Activated CD4-positive, alpha-beta T cell treated with anti-CD3 and anti-CD28 coated beads, Interleukin-2, amount 50 U/mL, for 48 hours (primary cell): ENCODE results near the gene SCUBE1.

Experiments used
- DNase-seq, 2 experiments: peaks; one replicate each; pipeline ENCODE4 v3.0.0-alpha.2; 2020

Gene SCUBE1

DNA sequence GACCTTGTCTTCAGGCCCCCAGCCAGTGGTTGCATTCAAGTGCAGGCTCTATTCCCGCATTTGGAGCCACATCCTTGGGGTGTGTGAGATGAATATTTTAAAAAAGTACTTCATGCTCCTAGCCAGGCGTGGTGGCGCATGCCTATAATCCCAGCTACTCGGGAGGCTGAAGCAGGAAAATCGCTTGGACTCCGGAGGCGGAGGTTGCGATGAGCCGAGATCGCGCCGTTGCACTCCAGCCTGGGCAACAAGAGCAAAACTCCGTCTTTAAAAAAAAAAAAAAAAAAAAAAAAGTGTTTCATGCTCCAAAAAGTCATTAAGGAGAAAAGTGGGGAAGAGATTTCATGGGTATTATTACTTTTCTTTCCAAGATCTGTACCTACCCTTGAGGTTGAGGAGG, 18.0 kb downstream of the SCUBE1 start:
- no peak for DNase-seq

DNA sequence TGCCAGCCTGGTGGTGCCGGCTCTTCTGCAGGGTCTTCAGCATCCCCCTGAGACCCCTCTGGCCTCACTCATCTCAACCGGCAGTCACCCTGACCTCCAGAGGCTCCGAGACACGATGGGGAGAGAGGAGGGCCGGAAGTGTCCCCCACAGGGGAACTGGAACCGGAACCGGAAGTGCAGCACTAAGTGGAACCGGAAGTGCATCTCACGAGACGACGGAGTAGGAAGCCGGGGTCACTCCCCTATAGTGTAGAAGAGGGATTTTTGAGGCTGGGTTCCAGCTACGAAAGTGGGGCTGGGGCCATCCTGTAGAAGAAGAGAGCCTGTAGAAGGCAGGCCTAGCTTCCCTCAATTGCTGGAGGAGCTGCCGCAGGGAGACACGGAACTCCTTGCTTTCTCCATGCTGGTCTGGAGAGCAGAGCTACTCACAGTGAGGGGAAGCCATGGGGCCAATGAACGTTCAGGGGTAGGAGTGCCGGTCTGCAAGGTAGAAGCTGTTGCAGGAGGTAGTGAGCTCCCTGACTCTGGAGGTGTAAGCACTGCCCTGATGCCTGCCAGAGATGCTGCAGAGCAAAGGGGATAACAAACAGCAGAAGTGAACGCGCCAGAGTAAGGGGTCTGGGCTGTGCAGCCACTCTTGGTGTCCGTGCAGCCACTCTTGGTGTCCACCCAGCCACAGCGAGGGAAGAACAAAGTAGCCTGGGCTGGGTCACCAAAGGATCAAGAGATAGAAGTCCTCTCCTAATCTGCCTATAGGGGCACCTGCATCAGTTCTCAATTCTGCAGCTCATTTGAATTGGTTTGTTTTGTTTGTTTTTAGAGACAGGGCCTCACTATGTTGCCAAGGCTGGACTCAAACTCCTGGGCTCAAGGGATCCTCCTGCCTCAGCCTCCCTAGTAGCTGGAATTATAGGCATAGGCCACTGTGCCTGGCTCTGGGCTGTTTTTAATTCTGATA, 21.9 kb downstream of the SCUBE1 start:
- no peak for DNase-seq

DNA sequence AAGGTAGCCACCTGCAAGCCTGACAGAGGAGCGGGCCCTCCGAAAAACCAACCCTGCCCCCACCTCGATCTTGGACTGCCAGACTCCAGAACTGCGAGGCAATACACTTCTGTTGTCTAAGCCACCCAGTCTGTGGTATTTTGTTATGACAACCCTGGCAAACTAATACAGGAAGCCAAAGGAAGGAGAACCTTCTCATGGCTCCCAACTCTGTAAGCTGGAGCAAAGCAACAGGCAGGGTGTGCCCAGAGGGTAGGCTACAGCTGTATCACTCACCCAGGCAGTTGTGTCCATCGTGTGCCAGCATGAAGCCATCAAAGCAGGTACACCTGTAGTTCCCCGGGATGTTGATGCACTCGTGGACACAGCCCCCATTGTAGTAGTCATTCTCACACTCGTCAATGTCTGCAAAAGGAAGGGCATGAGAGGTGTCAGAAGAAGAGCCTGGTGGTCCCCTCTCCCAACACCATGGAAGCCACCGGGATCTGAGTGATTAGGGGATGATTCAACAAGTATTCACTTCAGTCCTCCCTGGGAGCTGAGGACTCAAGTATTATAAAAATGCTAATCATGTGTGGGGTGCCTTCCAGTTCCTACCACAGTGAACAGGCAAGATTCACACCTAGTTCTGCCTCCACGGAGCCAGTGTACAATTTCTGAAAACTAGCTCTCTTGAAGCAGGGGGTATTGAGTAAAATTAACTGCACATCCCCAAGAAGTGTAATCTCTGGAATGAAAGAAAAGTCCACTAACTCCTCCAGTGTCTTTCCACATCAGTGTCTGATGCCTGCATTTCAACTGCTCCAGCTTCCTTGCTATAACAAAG, 23.3 kb downstream of the SCUBE1 start:
- no peak for DNase-seq

DNA sequence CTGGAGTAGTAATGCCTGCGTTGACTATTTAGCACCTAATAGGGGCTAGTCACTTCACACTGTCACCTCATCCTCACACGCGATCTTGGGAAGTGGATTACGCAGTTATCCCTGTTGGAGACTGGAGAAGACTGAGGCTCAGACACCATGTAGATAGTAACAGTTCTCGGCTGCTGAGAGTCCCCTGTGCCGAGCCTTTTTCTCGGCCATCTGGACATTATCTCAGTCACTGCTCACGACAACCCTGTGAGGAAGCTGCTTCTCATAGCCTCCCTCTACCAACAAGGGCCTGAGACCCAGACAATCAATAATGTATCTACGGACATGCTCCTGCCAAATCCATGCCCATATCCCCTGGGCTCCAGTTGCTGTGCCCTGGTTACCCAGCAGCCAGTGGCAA, 25.9 kb downstream of the SCUBE1 start:
- DNase-seq = no peak

DNA sequence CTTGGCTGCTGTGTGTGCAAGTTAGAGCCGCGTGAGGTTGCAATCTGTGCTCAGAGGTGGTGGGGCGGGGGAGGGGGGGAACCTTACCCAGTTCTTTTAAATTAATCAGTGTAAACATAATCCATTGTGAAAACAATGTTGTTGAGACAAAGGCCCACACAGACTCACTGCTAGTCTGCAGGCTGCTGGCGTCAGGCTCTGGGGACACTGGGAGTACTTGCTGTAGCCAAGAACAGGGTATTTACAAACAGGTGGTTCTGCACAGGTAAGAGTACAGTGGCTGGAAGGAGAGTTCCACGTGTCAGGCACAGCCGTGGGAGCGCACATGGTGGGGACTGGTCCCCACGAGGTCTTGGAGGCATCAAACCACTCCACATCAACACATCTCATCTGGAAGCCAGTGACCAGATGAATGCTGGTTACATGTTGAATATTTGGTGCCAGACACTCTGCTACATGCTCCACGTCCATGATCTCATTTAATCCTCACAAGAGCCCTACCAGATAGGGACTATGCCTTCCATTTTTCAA, 27.4 kb downstream of the SCUBE1 start:
- DNase-seq = no peak

DNA sequence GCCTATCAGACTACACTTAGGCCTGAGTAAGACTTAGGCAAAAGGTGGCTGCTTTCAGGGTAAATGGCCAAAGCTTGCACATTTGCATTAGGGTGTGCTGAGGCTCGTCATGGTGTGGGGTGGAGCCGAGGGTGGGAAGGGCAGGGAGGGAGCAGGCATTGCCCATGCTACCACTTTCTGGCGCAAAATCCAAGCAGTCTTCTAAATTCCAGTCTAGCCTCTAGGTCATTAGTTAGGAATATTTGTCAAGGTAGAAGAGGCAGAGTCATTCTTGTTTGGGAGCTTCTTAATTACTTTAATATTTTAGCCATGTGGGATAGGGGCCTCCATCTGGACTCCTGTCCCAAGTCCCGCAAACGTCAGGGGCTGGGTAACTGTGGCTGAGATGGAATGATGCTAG, 28.6 kb downstream of the SCUBE1 start:
- no peak for DNase-seq

DNA sequence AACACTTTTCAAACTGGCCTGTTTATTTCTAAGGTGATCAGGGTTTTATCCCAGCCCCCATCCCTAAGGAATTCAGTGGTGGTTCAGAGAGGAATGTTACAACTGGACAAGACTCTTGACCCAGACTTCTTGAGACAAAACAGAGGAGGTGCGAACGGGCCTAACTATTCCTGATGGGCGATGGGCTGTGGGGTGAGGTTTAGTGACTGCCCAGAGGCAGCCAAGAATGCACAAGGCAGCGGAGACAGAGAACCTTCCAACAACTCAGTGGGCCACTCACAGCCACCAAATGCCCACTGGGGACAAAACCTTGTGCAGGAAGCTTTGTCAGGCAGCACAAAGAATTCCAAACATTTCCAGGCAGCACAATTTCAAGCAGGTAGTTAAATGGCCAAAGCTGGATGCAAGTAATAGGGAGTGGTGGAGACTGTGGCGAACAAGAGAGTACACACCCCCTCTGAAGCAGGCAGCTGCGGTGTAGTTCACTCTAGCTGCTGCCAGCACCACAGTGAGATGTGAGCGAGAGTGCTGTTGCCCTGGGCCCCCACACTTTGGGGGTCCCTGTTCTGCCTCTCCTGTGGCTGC, 29.2 kb downstream of the SCUBE1 start:
- DNase-seq = no peak

DNA sequence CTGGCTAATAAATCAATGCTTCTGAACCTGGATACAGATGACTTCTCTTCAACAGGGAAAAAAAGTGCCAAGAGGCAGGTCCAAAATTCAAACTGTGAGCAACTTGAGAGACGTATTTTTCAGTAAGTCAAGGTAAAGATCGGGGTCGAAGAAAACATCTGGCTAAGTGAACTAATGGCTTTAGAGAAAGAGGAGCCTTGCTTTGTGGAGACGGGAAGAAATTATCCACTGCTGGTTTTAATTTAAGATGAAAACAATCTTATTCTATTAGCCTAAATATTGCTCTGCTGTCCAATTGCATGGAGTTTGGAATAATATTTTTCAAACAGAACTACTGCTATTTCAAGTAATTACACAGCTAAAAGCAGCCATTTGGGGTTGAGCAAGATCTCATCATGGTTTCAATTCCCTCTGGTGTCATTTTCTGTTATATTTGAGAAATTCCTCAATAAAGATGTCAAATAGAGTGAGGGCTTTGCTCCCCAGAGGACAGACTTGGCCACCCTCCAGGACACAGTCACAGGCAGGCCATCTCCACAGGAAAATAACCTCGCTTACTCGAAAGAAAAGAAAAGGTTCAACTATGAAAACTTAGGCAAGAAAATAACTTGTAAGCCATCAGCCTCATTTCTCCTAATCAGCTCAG, 29.8 kb downstream of the SCUBE1 start:
- no peak for DNase-seq

DNA sequence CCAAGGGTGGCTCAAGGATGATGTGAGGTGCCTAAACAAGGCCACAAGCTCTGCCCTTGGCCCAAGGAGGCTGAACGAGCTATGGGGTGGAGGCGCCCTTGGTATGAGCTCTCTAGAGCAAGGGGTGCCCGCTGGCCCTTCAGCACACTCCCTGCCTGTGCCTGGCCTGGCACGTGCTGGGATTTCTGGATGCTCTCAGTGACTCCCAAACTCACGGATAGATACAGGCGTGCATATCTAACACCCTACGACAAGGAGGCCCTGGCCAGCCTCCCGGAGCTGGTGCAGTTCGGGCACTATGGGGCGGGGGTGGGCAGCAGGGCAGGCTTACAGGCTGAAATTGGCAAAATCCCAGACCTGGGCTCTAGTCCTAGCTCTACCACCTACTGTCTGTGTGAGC, 30.6 kb downstream of the SCUBE1 start:
- DNase-seq = no peak

DNA sequence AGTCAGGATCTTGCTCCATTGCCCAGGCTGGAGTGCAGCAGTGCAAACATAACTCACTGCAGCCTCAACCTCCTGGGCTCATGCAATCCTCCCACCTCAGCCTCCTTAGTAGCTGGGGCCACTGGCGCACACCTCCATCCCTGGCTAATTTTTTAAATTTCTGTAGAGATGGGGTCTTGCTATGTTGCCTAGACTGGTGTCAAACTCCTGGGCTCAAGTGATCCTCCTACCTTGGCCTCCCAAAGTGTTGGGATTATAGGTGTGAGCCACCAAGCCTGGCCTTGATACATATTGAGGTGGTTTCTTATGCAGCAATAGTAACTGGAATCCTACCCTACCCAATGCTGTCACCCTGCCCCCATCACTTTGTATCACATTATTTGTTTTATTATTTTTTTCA, 32.4 kb downstream of the SCUBE1 start:
- no peak for DNase-seq

DNA sequence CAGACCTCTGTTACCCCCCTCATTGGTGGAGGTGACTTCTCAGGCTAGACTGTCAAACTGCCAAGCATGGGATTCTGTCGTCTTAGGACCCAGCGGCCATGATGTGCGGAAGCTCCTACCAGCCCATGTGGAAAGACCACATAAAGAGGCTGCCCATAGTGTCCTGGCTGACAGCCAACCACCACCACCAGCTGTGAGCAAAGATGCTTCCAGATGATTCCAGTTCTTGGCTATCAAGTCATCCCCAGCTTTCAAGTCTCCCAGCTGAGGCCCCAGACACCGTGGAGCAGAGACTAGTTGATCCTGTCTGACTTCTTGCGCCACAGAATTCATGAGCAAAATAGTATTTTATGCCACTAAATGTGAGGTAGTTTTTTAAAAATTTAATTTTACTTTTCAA, 32.9 kb downstream of the SCUBE1 start:
- DNase-seq = no peak

DNA sequence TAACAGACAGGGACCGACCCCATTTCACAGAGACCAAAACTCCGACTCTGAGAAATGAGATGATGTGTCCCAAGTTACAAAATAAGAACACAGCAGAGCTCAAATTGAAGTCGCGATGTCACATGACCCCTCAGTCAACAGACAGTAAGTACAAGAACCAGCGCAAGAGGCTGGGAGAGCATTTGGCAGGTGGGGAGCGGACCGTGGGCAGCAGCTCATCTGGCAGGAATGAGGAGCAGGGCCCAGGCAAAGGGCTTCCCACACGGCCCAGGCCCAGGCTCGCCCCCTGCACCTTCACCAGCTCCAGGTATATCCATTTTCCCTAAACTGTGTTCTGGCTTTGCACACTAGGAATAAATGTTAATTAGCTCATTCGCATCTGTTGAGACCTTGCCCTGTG, 34.3 kb downstream of the SCUBE1 start:
- no peak for DNase-seq

DNA sequence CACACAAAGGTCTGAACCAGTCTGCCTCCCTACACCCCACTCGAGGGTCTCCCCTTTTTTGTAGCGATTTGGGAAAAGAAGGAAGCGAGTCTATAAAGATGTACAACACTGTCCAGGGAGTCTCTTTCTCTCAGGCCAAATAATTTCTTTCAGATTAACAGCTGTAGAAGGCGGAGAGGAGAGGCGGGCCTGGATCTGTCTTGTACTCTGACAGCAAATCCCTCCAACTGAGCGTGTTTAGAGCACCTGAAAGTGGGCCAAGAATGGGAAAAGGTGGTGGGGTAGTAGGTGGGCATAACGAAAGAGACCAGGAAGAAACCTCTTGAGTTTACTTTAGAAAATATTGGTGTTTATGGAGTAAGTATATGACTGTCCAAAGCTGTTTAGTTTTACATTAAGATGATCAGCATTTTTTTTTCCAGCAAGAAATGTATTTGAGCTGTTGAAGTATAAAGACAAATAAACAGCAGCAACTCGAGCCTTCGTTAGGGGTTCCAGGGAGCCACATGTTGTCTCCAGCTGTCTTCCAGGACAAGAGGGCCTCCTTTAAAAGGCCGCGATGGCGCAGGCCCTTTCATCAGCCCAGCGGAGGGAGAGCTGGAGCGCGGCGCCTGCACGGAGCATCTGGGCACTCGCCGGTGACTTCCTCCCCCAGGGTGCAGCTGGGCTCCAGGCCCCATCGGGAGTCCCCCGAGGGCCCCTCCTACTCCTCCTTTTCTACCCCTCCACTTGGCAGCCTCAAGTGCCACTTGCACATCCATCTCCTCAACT, 34.9 kb downstream of the SCUBE1 start:
- DNase-seq = no peak

DNA sequence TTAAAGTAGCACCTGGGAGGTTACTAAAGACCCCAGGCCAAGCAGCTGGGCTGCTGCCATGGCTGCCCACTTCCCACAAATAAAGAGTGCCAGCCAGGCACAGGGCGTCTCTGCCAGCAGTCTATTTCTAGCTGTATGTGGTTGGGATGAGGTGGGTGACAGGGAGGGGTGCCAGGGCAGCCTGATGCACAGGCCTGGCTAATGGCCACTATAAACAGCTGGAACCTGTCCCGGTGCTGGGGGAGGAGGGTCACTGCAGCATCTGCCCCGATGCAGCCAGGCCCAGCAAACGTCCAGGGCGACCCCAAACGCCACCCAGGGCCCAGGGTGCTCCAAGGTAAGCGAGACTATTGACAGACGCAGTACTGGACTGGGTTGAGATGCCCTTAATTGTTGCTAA, 37.4 kb downstream of the SCUBE1 start:
- DNase-seq = no peak

DNA sequence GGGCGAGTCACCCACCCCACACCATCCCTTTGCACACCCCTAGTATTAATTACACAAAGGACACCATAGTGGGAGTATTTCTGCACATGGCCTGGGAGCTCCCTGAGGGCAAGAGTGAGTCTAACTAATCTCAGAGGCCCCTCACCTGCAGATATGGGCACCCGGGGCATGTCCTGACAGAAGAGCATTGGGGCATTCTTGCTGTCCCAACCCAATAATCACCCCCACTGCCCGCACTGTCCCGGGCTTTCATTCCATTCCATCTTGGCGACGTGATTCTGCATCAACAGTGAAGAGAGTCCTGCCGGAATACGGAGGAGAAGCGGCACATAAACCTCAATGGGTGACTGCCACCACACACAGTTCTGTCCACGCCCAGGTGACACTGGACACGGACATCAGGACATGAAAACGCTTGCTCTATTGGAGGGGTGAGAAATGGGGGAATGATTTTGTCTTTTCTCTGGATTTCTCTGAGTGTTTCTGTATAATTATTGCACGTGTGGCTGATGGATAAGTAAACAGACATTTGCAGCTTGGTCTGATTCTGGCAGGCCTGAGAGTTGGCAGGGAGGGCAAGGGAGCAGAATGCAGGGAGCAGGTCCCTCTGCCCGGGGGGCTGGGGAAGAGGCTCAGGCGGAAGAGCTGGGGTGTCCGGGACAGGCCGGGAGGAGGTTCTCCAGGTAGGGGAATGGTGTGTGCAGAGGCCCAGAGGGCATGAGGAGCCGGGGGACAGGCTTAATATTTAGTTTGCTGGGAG, 38.2 kb downstream of the SCUBE1 start:
- no peak for DNase-seq

DNA sequence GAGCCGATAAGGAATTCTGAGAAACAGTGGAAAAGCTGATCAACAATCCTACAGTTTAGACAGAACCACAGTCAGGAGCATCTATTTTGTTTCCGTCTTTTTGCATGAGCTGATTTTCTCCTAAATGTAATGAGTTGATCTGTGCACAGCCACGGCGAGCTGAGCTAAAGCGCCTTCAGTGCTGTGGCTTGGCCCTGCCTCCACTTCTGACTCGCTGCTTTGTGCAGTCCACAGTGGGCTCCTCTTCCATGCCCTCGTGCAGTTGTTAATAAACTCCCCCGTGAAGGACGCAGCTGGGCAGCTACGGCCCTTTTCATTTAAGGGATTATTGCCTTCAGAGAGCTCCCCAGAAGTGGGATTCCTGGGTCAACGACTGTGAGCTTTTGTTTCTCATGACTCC, 39.4 kb downstream of the SCUBE1 start:
- no peak for DNase-seq

DNA sequence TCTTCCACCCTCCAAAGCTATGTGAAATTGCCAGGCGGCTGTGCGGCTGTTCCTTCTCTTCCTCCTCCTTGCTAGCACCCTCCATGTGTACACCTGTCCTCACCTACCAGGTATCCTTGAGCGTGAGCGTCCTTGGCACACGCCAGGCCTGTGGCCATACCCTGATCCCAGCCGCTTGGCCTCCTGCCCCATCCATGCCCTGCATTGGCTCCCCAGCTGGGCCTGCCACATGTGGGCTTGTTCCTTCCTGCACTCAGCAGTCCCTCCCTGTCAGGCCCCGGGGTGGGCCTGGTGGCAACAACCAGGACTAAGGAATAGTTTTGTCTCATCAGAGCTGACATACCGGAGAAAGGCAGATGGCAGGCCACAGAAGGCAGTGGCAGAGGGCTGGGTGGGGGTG, 40.0 kb downstream of the SCUBE1 start:
- no peak for DNase-seq

DNA sequence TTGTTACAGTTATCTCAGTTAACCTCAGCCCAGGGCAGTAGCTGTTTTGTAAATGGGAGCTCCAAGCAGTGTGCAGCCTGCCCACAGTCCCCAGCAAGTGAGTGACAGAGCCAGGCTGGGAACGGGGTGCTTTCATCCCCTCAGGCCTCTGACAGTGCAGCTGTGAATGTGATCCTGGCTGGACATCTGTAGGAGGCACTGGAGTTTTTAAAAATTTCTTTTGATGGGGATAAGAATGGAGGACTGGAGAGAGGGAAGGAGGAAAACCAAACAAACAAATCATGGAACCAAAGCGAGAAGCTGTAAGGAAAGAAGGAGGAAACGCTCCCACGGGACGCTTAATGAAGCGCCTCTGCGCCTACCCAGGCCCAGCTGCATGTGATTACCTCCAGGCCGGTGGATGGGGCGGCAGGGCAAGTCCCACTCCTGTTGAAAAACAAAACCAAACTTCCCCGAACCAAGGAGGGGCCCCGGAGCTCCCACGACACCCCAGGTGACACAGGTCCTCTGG, 40.6 kb downstream of the SCUBE1 start:
- no peak for DNase-seq

DNA sequence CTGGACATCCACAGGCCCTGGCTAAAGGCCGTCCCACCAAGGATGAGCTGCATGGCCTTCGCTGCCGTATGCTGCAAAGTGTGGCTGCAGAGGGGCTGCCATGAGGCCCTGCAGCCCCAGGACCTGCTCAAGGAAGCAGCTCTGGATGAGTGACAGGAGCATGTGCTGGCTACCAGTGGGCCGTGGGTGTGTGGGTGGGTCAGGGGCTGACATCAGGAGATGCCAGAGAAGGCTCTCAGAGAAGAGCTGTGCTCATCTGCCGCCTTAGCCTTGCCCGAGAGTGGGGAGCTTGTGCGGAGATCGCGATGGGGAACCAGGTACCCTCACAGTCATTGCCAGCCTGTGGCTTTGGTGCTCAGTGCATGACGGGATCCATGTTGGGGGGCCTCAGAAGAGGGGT, 41.3 kb downstream of the SCUBE1 start:
- no peak for DNase-seq

DNA sequence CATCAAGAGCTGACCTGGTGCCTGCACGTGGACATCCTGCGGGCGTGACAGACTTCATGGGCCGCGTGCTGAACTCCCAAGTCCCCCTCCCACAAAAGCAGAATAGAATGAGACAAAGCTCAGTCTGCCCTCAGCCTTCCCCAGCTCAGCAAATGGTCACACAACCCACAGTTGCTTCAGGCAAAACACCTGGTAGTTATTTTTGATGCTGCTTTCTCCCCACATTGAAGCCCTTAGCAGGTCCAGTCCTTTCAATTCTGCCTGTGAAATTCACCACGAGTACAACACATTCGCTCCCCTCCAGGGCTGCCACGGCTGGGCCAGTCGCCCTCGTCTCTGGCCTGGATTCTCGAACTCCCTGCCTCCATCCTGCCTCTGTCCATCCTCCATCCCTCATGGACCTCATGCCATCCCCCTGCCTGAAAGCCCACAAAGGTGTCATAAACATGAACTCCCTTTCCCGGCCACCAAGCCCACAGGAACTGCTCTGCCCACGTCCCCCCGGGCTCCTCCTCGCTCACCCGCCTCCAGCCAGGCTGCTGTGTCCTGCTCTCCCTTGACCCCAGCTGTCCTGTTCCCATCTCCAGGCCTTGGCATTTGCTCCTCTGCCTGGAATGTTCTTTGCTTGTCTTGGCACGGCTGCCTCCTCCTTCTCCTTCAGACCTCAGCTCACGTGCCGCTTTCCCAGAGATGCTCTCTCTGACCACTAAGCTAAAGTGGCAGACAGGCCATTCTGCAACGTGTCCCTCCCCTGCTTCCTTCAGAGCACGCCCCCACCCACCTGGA, 42.1 kb downstream of the SCUBE1 start:
- DNase-seq = no peak
